Panc1 (cell line): ENCODE data around the gene SMG6.

Source experiments
- POLR2AphosphoS5 ChIP-seq: IDR thresholded peaks from 2 replicates; pipeline ENCODE4 v1.6.1; 2012; ENCODE audit warnings: mild to moderate bottlenecking, low read depth, low read length, moderate library complexity
- REST ChIP-seq, 2 experiments: IDR thresholded peaks; 2 replicates each; pipeline ENCODE4 v1.6.1; 2011 to 2012; ENCODE audit warnings: low read depth in 2 of 2, control low read depth in 1 of 2, low read length in 1 of 2, mild to moderate bottlenecking in 1 of 2, moderate library complexity in 1 of 2; ENCODE audit not compliant: insufficient read depth in 1 of 2
- SIN3A ChIP-seq: IDR thresholded peaks from 2 replicates; pipeline ENCODE4 v1.6.1; 2012; ENCODE audit warnings: low read depth, mild to moderate bottlenecking, low read length, moderate library complexity, borderline replicate concordance; ENCODE audit not compliant: insufficient read depth
- TCF7L2 ChIP-seq: IDR thresholded peaks from 2 replicates; pipeline ENCODE4 v1.6.1; 2011; ENCODE audit warnings: mild to moderate bottlenecking, low read depth, low read length, inconsistent platforms
- TF ChIP-seq, protein P1 (sequence below): fragments of 450-650 bp; IDR thresholded peaks from 2 replicates; pipeline ENCODE4 v1.5.1; 2017; ENCODE audit warnings: mild to moderate bottlenecking

DNA sequence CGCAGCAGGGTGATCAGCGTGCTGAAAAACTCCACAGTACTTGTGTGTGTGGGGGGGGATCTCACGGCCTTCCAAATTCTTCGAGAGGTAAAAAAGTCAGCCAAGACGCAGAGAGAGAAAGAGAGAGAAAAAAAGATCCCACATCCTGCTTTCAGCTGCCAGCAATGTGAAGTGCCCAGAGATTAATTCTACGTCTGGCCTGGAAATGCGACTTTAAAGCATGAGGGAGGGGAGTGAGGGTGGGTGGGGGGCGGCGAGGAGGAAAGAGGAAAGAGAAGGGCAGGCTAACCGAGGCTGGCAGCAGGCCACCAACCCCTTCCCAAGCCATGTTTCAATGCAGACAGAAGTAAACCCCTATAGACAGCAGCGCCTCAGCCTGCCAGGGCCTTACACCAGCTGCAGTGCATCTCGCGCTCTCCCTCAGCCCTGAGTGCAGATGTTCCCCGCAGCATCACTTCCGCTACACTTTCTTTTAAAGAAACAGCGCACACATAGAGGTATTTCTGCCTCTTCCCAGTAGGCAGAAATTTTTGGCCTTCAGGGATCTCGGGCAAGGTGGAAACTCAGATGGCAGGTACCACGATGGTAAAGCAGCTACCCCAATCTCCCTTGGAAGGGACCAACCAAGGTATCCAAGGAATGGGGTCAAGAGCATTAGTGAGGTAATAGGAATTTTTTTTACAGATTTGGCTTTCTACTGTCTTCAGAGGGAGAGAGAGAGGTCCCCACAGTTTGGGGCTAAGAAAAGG lies 87.8 kb downstream of the SMG6 start:
- TF ChIP-seq, protein P1, sequence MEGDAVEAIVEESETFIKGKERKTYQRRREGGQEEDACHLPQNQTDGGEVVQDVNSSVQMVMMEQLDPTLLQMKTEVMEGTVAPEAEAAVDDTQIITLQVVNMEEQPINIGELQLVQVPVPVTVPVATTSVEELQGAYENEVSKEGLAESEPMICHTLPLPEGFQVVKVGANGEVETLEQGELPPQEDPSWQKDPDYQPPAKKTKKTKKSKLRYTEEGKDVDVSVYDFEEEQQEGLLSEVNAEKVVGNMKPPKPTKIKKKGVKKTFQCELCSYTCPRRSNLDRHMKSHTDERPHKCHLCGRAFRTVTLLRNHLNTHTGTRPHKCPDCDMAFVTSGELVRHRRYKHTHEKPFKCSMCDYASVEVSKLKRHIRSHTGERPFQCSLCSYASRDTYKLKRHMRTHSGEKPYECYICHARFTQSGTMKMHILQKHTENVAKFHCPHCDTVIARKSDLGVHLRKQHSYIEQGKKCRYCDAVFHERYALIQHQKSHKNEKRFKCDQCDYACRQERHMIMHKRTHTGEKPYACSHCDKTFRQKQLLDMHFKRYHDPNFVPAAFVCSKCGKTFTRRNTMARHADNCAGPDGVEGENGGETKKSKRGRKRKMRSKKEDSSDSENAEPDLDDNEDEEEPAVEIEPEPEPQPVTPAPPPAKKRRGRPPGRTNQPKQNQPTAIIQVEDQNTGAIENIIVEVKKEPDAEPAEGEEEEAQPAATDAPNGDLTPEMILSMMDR, result no peak
- TF ChIP-seq POLR2AphosphoS5, result no peak
- TF ChIP-seq REST (IDR thresholded peaks at IDR 0.05; ENCODE audit: insufficient read depth in 1 of 2, low read depth in 2 of 2, low read length in 1 of 2), result no peak
- TF ChIP-seq SIN3A, result no peak
- TF ChIP-seq TCF7L2, result no peak
